Chondrocyte (in vitro differentiated cells): ENCODE data around the gene PLEKHB1. TPM values are rescaled to one million over a fixed set of nuclear protein-coding genes. Genes with fewer than 3 reads are reported as not detected.

Experiments used
- DNase-seq: peaks from one replicate; pipeline ENCODE4 v3.0.0; 2021; ENCODE audit warnings: mixed read lengths, low spot score
- H3K27ac Mint-ChIP-seq: one replicate; pipeline ENCODE4 v1.8.0; 2021; ENCODE audit warnings: mild to moderate bottlenecking, moderate library complexity, mixed read lengths; ENCODE audit not compliant: unreplicated experiment
- H3K27me3 Mint-ChIP-seq: 2 replicates; pipeline ENCODE4 v1.8.0; 2021; ENCODE audit warnings: low read depth, mixed read lengths
- H3K36me3 Mint-ChIP-seq: 2 replicates; pipeline ENCODE4 v1.8.0; 2021; ENCODE audit warnings: low read depth, mixed read lengths
- H3K4me1 Mint-ChIP-seq: 2 replicates; pipeline ENCODE4 v1.8.0; 2021; ENCODE audit warnings: low read depth, mild to moderate bottlenecking, mixed read lengths
- H3K4me3 Mint-ChIP-seq: one replicate; pipeline ENCODE4 v1.8.0; 2021; ENCODE audit warnings: mild to moderate bottlenecking, moderate library complexity, mixed read lengths; ENCODE audit not compliant: unreplicated experiment
- H3K9me3 Mint-ChIP-seq: 2 replicates; pipeline ENCODE4 v1.8.0; 2021; ENCODE audit warnings: low read depth, mixed read lengths
- CTCF ChIP-seq: fragments of 200-600 bp; sonication (generic); IDR thresholded peaks from 2 replicates; pipeline ENCODE4 v1.5.0; 2021; ENCODE audit warnings: antibody characterized with exemption, mild to moderate bottlenecking, moderate library complexity
- total RNA-seq: library from RNA; stranded (reverse); gene quantifications from 3 replicates; pipeline ENCODE4 v1.2.1, GENCODE V29; 2021

Gene PLEKHB1
- total RNA-seq, 1 donor from 2014 or later: 2.0 TPM

- no peaks in the 10 kb centered on the region for H3K9me3 Mint-ChIP-seq
- no peak for DNase-seq
- peaks cover 5% of the 10 kb centered on the region for H3K4me1 Mint-ChIP-seq
- H3K27ac Mint-ChIP-seq: no peak overlapping the region
- TF ChIP-seq CTCF: no peak
- H3K4me3 Mint-ChIP-seq: no peak overlapping the region
- peaks cover 8% of the 10 kb centered on the region for H3K27me3 Mint-ChIP-seq
- no peaks in the 10 kb centered on the region for H3K36me3 Mint-ChIP-seq
Measured at GRCh38 chr11:73648121-73648520, 1.7 kb downstream of the PLEKHB1 start.

- no peak overlapping the region for H3K4me3 Mint-ChIP-seq
- H3K27ac Mint-ChIP-seq: no peak overlapping the region
- peaks cover 8% of the 10 kb centered on the region for H3K27me3 Mint-ChIP-seq
- peaks cover 5% of the 10 kb centered on the region for H3K4me1 Mint-ChIP-seq
- H3K9me3 Mint-ChIP-seq: no peaks in the 10 kb centered on the region
- H3K36me3 Mint-ChIP-seq: no peaks in the 10 kb centered on the region
- TF ChIP-seq CTCF: no peak
- no peak for DNase-seq
Measured at GRCh38 chr11:73648571-73649046, 2.2 kb downstream of the PLEKHB1 start.

- peaks cover 5% of the 10 kb centered on the region for H3K4me1 Mint-ChIP-seq
- H3K27me3 Mint-ChIP-seq: peaks cover 8% of the 10 kb centered on the region
- DNase-seq: no peak
- no peak overlapping the region for H3K27ac Mint-ChIP-seq
- no peaks in the 10 kb centered on the region for H3K9me3 Mint-ChIP-seq
- H3K4me3 Mint-ChIP-seq: no peak overlapping the region
- no peaks in the 10 kb centered on the region for H3K36me3 Mint-ChIP-seq
- TF ChIP-seq CTCF: no peak
Measured at GRCh38 chr11:73649206-73649605, 2.8 kb downstream of the PLEKHB1 start.

- no peak overlapping the region for H3K27ac Mint-ChIP-seq
- TF ChIP-seq CTCF: no peak
- H3K36me3 Mint-ChIP-seq: no peaks in the 10 kb centered on the region
- H3K9me3 Mint-ChIP-seq: no peaks in the 10 kb centered on the region
- H3K27me3 Mint-ChIP-seq: peaks cover 8% of the 10 kb centered on the region
- H3K4me3 Mint-ChIP-seq: no peak overlapping the region
- DNase-seq: no peak
- H3K4me1 Mint-ChIP-seq: peaks cover 5% of the 10 kb centered on the region
Measured at GRCh38 chr11:73650400-73650799, 4.0 kb downstream of the PLEKHB1 start.

- Mint-ChIP-seq H3K27me3 (peaks cover 4% of the 10 kb centered on the region), H3K4me3 (no peak overlapping the region), H3K36me3 (no peaks in the 10 kb centered on the region), H3K4me1 (peaks cover 5% of the 10 kb centered on the region), H3K27ac (no peak overlapping the region), H3K9me3 (no peaks in the 10 kb centered on the region)
- no peak for DNase-seq
- no peak for TF ChIP-seq CTCF
Measured at GRCh38 chr11:73651252-73651651, 4.9 kb downstream of the PLEKHB1 start.
